HG03442 (cell line): ENCODE data around the gene HLA-E.
"Not testable (repeated sequence)": the region's sequence is repeated elsewhere in the genome, so short reads cannot be mapped to it uniquely, and the experiment has no call there.

Experiments
- ATAC-seq: cut with Tn5 transposase; IDR thresholded peaks from one replicate; pipeline ENCODE4 v1.9.1; 2021; ENCODE audit warnings: mild to moderate bottlenecking, moderate library complexity; ENCODE audit not compliant: unreplicated experiment

The HLA-E gene

GRCh38 chr6:30489081-30490025 is at the start of gene HLA-E:
HLA-E (plus strand) TSS chr6:30489509; CDS start chr6:30489532, 23 bp downstream.
- ATAC-seq: peak; percentile 77

- ATAC-seq: no peak
Measured at GRCh38 chr6:30441171-30441570, 48.1 kb upstream of the HLA-E start.

DNA sequence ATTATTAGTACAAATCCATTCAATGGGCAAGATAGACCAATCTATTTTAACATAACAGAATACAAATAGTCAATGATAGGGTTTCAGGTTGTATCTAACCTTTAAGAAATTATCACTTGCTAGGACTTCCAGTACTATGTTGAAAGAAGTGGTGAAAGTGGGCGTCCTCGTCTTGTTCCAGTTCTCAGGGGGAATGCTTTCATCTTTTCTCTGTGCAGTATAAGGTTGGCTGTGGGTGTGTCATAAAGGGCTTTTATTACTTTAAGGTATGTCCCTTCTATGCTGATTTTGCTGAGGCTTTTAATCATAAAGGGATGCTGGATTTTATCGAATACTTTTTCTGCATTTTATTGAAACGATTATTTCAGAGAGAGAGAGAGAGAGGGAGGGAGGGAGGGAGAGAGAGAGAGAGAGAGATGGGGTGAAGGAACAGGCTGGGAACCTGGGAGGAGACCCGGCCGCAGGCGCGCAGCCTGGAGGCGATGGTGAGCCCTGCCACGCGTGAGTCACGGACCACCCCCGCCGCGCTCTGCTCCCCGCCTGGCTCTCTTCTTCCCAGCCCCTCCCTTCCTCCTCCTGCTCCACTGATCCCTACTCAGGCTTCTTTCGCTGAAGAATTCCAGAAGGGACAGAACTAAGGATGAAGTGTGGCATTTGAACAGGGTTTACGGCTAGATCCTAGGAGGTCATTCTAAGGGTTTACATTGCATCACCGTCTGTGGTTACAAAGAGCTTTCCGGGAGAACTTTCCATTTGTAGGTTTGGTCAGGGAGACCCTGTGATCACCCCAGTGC is 45.5 kb upstream of the HLA-E start:
- no peak for ATAC-seq

DNA sequence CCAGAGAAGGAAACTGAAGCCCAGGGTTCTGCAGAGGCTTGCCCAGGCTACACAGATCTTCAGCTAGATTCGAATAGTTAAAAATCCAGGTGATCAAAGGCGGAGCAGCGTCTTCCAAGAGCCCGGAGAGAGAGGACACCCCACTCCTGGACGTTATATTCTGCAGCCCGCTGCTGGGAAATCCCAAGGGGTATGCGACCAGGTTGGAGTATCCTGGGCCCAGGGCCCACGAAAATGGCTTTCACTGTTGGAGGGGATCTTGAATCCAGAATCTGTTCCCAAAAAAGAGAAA is 44.9 kb upstream of the HLA-E start:
- ATAC-seq: no peak

GRCh38 chr6:30446259-30446658 is 43.0 kb upstream of the HLA-E start:
- ATAC-seq: no peak

DNA sequence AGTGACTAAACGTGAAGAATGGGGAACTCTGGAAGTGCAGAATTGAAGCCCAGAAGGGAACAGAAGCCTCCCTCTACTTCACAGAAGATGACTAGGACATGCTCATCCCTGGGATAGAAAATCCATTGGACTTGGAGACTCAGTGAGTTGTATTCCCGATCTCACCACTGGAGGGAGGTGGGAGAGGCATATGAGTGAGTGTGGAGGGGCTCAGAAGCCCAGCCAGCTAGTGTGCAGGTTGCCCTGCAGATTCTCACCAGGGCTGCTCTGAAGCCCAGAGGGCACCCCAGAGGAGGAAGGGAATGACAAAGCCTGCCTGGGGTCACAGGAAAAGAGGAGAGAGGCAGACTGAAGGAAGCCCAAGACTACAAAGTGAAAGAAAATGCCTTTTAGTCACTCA is 42.1 kb upstream of the HLA-E start:
- no peak for ATAC-seq

DNA sequence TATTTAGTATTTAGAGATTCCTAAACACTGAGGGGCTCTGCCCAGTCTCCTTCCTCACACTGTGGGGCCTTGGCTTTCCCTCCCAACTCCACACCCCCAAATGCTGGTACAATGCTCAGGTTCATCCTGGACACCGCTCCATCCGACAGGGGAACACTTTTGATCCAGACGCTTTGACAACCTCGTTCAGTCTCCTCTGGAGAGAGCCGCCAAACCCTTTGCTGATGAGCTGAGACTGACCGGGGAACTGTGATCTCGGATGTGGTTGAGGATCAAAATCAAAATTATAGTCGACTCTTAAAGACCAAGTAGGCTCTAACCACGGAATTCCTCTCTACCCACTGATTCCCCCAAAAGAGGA is 38.8 kb upstream of the HLA-E start:
- no peak for ATAC-seq

GRCh38 chr6:30450909-30451841 is 38.1 kb upstream of the HLA-E start:
- ATAC-seq: no peak

- no peak for ATAC-seq
Measured at GRCh38 chr6:30452736-30453507, 36.4 kb upstream of the HLA-E start.

GRCh38 chr6:30453508-30454116 is 35.7 kb upstream of the HLA-E start:
- ATAC-seq: peak; percentile 43

GRCh38 chr6:30459145-30459544 is 30.2 kb upstream of the HLA-E start:
- ATAC-seq: no peak

DNA sequence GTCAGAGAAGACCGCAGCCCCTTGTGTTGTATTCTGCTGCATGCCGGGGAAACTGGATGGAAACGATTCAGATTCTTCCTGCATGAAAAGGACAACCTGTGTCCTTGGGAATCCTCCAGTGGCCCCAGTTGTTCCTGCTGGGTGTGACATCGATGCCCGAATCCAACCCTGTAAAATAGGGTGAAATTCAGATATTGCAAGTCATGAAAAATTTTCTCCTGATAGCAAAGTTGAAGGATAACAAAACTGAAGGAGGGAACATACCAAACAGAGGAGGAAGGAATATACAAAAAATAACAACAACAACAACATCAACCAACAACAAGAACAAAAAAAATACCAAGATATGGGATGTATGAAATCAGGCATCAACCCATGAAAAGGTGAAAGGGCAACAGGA is 28.3 kb upstream of the HLA-E start:
- ATAC-seq: no peak

GRCh38 chr6:30462482-30462881 is 26.8 kb upstream of the HLA-E start:
- ATAC-seq: no peak

GRCh38 chr6:30463242-30463641 is 26.1 kb upstream of the HLA-E start:
- no peak for ATAC-seq

DNA sequence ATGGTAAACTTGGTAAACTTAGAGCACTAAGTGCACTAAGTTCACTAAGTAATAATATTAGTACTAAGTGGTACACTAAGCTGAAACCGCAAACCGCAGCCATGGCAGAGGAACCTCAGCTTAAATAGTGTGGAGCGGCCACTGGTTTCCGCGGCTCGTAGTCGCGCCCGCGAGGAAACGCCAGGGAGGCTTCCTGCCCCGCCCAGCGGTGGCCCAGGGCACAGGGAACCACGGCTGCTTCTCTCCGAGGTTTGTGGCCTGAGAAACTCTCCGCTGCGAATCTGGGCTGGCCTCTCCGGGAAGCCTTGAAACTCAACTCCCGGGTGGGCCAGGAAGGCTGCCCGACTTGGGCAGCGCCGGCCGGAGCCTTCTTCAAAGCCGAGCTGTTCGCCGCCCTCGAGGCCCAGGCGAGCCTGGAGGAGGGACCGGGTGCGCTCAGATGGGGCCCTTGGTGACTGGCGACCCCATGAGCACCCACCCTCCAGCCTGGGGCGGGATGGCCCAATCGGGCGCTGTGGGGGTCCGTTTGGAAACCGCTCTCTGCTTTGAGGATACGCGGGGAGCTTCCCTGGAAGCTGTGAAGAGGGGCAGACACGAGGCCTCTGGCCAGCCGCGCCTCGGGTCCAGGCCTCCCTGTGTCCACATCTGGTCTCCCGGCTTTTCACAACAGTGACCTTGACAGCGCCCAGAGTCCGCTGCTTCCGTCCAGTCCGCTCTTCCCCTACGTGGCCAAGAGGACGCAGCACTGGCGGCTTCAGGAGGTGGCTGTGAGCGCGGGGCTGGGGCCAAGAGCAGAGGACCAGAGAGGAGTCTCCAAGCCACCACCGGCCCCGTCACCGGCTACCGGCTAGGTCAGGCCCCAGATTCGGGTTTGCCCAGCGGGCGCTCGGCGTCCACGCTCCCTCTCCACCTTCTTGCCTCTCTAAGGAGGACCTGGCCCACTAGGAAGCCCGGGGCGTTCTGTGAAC is 25.4 kb upstream of the HLA-E start:
- ATAC-seq: no peak

GRCh38 chr6:30465595-30466306 is 23.6 kb upstream of the HLA-E start:
- no peak for ATAC-seq

DNA sequence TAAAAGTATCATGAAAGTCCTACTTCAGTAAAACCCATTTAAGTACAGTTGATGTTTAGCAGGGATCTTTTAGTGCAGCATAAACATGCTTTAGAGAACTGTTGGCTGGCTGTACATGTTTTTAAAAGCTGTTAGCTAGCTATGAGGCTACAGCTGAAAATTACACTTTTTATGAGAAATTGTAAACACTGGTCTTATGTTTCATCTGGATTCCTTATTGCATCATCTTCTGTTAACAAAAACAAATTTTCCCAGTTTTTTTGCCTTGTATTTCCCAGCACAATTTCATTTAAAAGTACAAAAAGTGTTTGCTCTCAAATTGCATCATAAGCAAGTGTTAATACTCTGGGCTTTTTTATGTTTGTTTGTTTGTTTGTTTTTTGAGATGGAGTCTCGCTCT is 18.3 kb upstream of the HLA-E start:
- no peak for ATAC-seq

GRCh38 chr6:30475116-30475515 is 14.2 kb upstream of the HLA-E start:
- ATAC-seq: not testable (repeated sequence)
